Type B pancreatic cell (in vitro differentiated cells): ENCODE measurements around the gene TMEM123. TPM values are rescaled to one million over a fixed set of nuclear protein-coding genes. Genes with fewer than 3 reads are reported as not detected.

Experiments
- DNase-seq: peaks from one replicate; pipeline ENCODE4 v3.0.0; 2021; ENCODE audit warnings: mixed read lengths; ENCODE audit not compliant: unreplicated experiment; ENCODE audit errors: extremely low spot score
- H3K27ac Mint-ChIP-seq: 2 replicates; pipeline ENCODE4 v1.8.0; 2021; ENCODE audit warnings: mild to moderate bottlenecking, mixed read lengths
- H3K27me3 Mint-ChIP-seq: 2 replicates; pipeline ENCODE4 v1.8.0; 2021; ENCODE audit warnings: mixed read lengths
- H3K36me3 Mint-ChIP-seq: 2 replicates; pipeline ENCODE4 v1.8.0; 2021; ENCODE audit warnings: mixed read lengths
- H3K4me1 Mint-ChIP-seq: one replicate; pipeline ENCODE4 v1.8.0; 2021; ENCODE audit warnings: mixed read lengths; ENCODE audit not compliant: unreplicated experiment
- H3K4me3 Mint-ChIP-seq: 2 replicates; pipeline ENCODE4 v1.8.0; 2021; ENCODE audit warnings: mild to moderate bottlenecking, mixed read lengths
- H3K9me3 Mint-ChIP-seq: 2 replicates; pipeline ENCODE4 v1.8.0; 2021; ENCODE audit warnings: mixed read lengths
- total RNA-seq: library from RNA; stranded (reverse); gene quantifications from 2 replicates; pipeline ENCODE4 v1.2.1, GENCODE V29; 2021; ENCODE audit warnings: low replicate concordance
- TF ChIP-seq, protein P1 (sequence below): fragments of 200-600 bp; sonication (generic); conservative IDR thresholded peaks from 2 replicates; pipeline ENCODE4 v1.5.0; 2021; ENCODE audit warnings: antibody characterized with exemption, mild to moderate bottlenecking

TMEM123 gene
- total RNA-seq, 1 donor from 2014 or later = 144 TPM

GRCh38 chr11:102421261-102421660, 31.3 kb downstream of the TMEM123 start:
- Mint-ChIP-seq H3K4me3 (no peak overlapping the region), H3K4me1 (peaks cover 32% of the 10 kb centered on the region), H3K36me3 (peaks cover 24% of the 10 kb centered on the region), H3K27me3 (no peaks in the 10 kb centered on the region), H3K27ac (no peak overlapping the region), H3K9me3 (peaks cover 15% of the 10 kb centered on the region)
- TF ChIP-seq, protein P1, sequence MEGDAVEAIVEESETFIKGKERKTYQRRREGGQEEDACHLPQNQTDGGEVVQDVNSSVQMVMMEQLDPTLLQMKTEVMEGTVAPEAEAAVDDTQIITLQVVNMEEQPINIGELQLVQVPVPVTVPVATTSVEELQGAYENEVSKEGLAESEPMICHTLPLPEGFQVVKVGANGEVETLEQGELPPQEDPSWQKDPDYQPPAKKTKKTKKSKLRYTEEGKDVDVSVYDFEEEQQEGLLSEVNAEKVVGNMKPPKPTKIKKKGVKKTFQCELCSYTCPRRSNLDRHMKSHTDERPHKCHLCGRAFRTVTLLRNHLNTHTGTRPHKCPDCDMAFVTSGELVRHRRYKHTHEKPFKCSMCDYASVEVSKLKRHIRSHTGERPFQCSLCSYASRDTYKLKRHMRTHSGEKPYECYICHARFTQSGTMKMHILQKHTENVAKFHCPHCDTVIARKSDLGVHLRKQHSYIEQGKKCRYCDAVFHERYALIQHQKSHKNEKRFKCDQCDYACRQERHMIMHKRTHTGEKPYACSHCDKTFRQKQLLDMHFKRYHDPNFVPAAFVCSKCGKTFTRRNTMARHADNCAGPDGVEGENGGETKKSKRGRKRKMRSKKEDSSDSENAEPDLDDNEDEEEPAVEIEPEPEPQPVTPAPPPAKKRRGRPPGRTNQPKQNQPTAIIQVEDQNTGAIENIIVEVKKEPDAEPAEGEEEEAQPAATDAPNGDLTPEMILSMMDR = no peak
- no peak for DNase-seq

DNA sequence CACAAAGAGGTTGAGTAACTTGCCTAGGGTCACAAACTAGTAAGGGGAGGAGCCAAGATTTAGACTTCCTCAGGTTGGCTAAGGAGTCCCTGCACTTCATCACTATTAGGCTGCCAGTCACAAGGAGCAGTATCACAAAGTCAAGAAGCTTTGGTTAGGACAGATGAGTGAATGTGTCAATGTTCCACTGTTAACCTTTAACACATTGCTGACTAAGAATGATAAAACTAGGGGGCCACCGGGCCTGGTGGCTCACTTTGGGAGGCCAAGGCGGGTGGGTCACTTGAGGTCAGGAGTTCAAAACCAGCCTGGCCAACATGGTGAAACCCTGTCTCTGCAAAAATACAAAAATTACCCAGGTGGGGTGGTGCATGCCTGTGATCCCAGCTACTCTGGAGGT, 32.0 kb downstream of the TMEM123 start:
- Mint-ChIP-seq H3K4me3 (no peak overlapping the region), H3K9me3 (peaks cover 15% of the 10 kb centered on the region), H3K4me1 (peaks cover 32% of the 10 kb centered on the region), H3K27me3 (no peaks in the 10 kb centered on the region), H3K36me3 (peaks cover 25% of the 10 kb centered on the region), H3K27ac (no peak overlapping the region)
- TF ChIP-seq, protein P1 = no peak
- no peak for DNase-seq

- no peak overlapping the region for H3K27ac Mint-ChIP-seq
- H3K4me1 Mint-ChIP-seq = peaks cover 26% of the 10 kb centered on the region
- H3K27me3 Mint-ChIP-seq = no peaks in the 10 kb centered on the region
- no peak for DNase-seq
- TF ChIP-seq, protein P1 = no peak
- H3K36me3 Mint-ChIP-seq = peaks cover 35% of the 10 kb centered on the region
- H3K9me3 Mint-ChIP-seq = peaks cover 19% of the 10 kb centered on the region
- no peak overlapping the region for H3K4me3 Mint-ChIP-seq
Measured at GRCh38 chr11:102419181-102419580, 33.4 kb downstream of the TMEM123 start.

DNA sequence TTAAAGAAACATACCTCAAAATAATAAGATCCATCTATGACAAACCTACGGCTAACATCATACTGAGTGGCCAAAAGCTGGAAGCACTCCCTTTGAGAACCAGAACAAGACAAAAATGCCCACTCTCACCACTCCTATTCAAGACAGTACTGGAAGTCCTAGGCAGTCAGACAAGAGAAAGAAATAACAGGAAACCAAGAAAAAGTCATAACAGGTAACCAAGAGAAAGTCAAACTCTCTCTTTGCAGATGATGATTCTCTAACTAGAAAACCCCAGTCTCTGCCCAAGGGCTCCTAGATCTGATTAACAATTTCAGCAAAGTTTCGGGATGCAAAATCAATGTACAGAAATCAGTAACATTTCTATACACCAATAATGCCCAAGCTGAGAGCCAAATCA, 35.6 kb downstream of the TMEM123 start:
- Mint-ChIP-seq H3K27me3 (no peaks in the 10 kb centered on the region), H3K4me3 (no peak overlapping the region), H3K4me1 (peaks cover 16% of the 10 kb centered on the region), H3K27ac (no peak overlapping the region), H3K36me3 (peaks cover 38% of the 10 kb centered on the region), H3K9me3 (peaks cover 24% of the 10 kb centered on the region)
- TF ChIP-seq, protein P1 = no peak
- DNase-seq = no peak

DNA sequence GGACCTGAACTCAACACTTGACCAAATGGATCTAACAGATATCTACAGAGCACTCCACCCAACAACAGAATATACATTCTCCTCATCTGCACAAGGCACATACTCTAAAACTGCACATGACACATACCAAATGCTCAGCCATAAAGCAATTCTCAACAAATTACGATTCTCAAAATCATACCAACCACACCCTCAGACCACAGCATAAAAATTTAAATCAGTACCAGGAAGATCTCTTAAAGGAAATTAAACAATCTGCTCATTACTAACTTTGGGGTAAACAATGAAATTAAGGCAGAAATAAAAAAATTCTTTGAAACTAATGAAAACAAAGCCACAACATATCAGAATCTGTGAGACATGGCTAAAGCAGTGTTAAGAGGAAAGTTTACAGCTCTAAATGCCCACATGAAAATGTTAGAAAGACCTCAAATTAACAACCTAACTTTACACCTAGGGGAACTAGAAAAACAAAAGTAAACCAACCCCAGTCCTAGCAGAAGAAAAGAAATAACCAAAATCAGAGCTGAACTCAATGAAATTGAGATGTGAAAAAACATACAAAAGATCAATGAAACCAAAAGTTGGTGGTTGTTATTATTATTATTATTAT, 37.2 kb downstream of the TMEM123 start:
- H3K27me3 Mint-ChIP-seq = no peaks in the 10 kb centered on the region
- H3K9me3 Mint-ChIP-seq = peaks cover 24% of the 10 kb centered on the region
- no peak for DNase-seq
- no peak overlapping the region for H3K4me3 Mint-ChIP-seq
- peaks cover 18% of the 10 kb centered on the region for H3K4me1 Mint-ChIP-seq
- H3K27ac Mint-ChIP-seq = no peak overlapping the region
- TF ChIP-seq, protein P1 = no peak
- H3K36me3 Mint-ChIP-seq = peaks cover 40% of the 10 kb centered on the region
